B cell (primary cell): Measurements from ENCODE around the gene TTC28.

Source experiments
- EZH2 ChIP-seq: IDR thresholded peaks from 2 replicates; pipeline ENCODE4 v1.6.1; 2012; ENCODE audit warnings: borderline replicate concordance, low read depth, mild to moderate bottlenecking, moderate library complexity, low read length; ENCODE audit not compliant: insufficient read depth, poor library complexity, severe bottlenecking
- TF ChIP-seq, protein P1 (sequence below): fragments of 200-600 bp; IDR thresholded peaks from one replicate; pipeline ENCODE4 v1.8.0; 2022; ENCODE audit warnings: antibody characterized with exemption, mild to moderate bottlenecking

DNA sequence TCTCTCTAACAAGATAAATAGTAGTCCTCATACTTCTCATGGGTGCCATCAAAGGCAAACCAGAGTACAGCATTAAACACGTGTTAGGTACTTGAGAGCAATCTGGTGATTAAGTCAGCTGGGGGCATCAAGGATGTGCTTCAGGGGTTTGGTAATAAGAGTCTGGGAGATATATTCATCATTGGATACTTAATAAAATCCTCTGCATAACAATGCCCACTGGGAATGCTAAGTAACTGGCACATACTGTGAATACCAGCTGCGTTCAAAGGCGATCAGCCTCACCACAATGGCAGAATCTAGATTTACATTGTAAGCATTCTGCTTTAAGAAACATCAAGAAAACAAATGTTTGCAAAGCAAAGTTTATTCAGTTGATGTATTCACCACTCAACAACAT is 492.0 kb downstream of the TTC28 start:
- TF ChIP-seq EZH2 = no peak
- TF ChIP-seq, protein P1, sequence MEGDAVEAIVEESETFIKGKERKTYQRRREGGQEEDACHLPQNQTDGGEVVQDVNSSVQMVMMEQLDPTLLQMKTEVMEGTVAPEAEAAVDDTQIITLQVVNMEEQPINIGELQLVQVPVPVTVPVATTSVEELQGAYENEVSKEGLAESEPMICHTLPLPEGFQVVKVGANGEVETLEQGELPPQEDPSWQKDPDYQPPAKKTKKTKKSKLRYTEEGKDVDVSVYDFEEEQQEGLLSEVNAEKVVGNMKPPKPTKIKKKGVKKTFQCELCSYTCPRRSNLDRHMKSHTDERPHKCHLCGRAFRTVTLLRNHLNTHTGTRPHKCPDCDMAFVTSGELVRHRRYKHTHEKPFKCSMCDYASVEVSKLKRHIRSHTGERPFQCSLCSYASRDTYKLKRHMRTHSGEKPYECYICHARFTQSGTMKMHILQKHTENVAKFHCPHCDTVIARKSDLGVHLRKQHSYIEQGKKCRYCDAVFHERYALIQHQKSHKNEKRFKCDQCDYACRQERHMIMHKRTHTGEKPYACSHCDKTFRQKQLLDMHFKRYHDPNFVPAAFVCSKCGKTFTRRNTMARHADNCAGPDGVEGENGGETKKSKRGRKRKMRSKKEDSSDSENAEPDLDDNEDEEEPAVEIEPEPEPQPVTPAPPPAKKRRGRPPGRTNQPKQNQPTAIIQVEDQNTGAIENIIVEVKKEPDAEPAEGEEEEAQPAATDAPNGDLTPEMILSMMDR = no peak
